GM20000 (cell line): ENCODE results near the gene CCNB2.
"Not testable (repeated sequence)": the region's sequence is repeated elsewhere in the genome, so short reads cannot be mapped to it uniquely, and the experiment has no call there.

Experiments
- DNase-seq: peaks from one replicate; pipeline ENCODE4 v3.0.0; 2012; ENCODE audit warnings: low spot score
- CTCF ChIP-seq: IDR thresholded peaks from 2 replicates; pipeline ENCODE4 v1.5.1; 2012; ENCODE audit warnings: mild to moderate bottlenecking, control low read depth; ENCODE audit errors: extremely low read depth, missing control alignments

The CCNB2 gene

GRCh38 chr15:59157396-59157795 is 52.5 kb downstream of the CCNB2 start:
- TF ChIP-seq CTCF: no peak
- DNase-seq: no peak

GRCh38 chr15:59157840-59158700 is 53.1 kb downstream of the CCNB2 start:
- TF ChIP-seq CTCF: no peak
- DNase-seq: no peak

GRCh38 chr15:59158701-59159034 is 53.7 kb downstream of the CCNB2 start:
- DNase-seq: no peak

GRCh38 chr15:59159210-59159609 is 54.3 kb downstream of the CCNB2 start:
- no peak for DNase-seq
- no peak for TF ChIP-seq CTCF

More at GRCh38 chr15:59158701-59159034, 53.7 kb downstream of the CCNB2 start:
- TF ChIP-seq CTCF: no peak

GRCh38 chr15:59160880-59161593 is 56.1 kb downstream of the CCNB2 start:
- no peak for TF ChIP-seq CTCF
- no peak for DNase-seq

- DNase-seq: not testable (repeated sequence)
Observed at GRCh38 chr15:59162080-59162479, 57.1 kb downstream of the CCNB2 start.

GRCh38 chr15:59165726-59166125 is 60.8 kb downstream of the CCNB2 start:
- no peak for DNase-seq
- TF ChIP-seq CTCF: no peak
